ENCODE data around the gene SIPA1L3.

- TF ChIP-seq EP300 (conservative IDR thresholded peaks at IDR 0.05; ENCODE audit: poor library complexity, severe bottlenecking) = no peak
- no peak for TF ChIP-seq SMC3 (conservative IDR thresholded peaks at IDR 0.05; ENCODE audit: poor library complexity)
- TF ChIP-seq CTCF (IDR thresholded peaks at IDR 0.05; ENCODE audit: poor library complexity, severe bottlenecking) = no peak
- no peak for TF ChIP-seq EZH2 (IDR thresholded peaks at IDR 0.05; ENCODE audit: borderline replicate concordance, insufficient read depth, low read length, poor library complexity, severe bottlenecking)
- TF ChIP-seq RAD21 (conservative IDR thresholded peaks at IDR 0.05) = no peak
- no peak for TF ChIP-seq TAF1 (IDR thresholded peaks at IDR 0.05; ENCODE audit: low read depth)
Observed at GRCh38 chr19:38227287-38228004, 320.4 kb downstream of the SIPA1L3 start.

All from neural cell (in vitro differentiated cells).